Hepatic stellate cell (primary cell): ENCODE results near the gene SLC13A5.

Source experiments
- DNase-seq: peaks from one replicate; pipeline ENCODE4 v3.0.0; 2011; ENCODE audit warnings: low spot score

SLC13A5 gene

DNA sequence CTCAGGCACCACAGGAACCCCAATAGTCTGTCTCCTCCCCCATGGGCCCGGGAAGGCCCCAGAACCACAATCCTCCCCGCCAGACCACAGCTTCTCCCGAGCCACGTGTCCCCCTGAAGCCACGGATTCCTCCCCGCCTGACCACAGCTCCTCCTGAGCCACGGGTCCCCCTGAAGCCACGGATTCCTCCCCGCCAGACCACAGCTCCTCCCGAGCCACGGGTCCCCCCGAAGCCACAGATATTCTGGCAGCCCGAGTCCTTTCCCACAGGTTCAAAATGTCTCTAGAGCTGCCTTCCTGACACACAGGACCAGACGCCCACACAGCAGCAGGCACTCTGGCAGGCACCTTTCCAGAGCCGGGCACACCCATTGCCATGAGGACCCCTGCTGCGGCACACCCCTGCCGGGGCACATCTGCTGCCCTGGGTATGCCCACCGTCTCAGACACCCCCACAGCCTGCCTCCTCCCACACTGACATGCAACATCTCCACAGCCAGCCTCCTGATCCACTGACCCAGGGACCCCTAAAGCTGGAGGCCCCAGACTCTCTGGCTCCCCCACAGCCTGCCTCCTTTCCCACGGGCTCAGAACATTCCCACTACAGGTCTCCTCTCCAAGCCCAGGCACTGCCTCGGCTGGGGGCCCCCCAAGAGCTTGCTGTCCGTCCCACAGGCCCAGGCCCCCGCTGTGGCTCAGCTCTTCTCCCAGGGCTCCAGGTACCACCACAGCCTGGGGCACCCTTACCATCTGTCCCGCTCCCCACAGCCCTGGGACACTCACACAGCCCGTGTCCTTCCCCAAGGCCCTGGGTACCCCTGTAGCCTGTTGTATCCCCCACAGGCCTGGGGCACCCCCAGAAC lies 74.9 kb downstream of the SLC13A5 start:
- DNase-seq = no peak

DNA sequence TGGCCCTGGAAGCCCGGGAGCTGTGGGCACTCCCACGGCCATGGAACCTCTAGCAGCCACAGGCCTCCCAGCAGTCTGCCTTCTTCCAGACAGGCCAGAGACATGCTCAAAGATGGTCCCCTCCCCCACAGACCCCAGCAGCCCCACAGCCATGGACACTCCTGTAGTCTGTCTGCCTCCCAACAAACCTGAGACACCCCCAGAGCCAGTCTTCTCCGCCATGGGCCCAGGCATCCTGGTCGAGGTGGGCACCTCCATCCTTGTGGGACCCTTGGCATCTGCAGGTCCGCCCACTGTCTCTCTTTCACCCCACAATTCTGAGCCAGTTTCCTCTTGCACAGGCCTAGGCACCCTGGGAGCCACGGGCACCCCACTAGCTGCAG lies 75.7 kb downstream of the SLC13A5 start:
- DNase-seq = no peak

DNA sequence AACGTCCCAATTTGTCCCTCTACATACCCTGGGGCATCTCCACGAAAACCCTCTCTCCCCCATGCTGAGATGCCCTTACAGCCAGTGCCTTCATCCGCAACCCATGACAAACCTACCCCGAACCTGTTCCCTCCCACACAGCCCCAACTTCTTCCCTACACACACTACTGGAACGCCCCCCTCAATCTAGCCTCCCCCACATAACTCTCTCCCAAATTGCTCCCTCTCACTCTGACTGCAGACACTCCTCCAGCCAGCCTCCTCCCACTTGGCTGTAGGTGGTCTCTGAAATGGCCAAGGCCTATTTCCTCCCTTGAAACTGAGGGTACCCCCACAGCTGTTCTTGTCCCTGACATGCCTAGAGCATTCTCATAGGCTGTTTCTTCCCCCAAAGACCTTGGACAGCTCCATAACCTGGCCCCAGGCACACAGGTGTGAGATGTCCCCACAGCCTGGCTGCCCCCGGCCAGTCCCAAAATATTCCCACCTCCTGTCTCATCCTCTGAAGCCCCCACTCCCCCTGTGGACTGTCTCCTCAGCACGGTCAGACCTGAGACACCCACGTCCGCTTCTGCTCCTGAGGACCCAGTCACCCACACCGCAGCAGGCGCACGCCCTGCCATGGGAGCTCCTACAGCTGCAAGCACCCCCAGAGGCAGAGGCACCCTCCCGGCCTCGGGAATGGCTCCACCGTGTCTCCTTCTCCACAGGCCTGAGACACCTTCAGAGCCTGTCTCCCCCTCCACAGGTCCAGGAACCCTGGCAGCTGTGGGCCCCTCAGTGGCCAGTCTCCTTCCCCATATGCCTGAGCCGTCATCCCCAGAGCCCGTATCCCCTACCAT lies 76.3 kb downstream of the SLC13A5 start:
- no peak for DNase-seq

DNA sequence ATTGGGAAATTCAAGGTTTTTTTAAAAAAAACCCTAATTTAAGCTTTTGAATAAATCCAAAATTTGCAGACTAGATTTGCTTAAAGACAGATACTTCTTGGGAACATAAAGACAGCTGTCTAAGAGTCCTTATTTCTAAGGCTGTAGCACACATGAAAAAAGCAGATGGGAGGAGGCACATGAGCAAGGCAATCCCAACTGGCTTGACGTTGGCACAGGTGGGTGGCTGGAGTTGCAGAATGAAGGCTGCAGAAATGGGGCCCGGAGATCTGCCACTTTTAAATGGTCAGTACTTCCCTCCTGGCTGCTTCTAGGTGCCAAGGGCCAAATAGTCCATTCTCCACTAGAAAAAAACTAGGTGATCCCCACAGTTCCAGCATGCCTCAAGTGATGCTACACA lies 77.1 kb downstream of the SLC13A5 start:
- DNase-seq = no peak
